ENCODE measurements around the gene AFF3.

- no peak for TF ChIP-seq CTCF (IDR thresholded peaks at IDR 0.05)
- no peak for TF ChIP-seq POLR2A (IDR thresholded peaks at IDR 0.05)
Measured at GRCh38 chr2:99868260-99868659, 274.1 kb downstream of the AFF3 start.
